ENCODE measurements around the gene INSIG1.

DNA sequence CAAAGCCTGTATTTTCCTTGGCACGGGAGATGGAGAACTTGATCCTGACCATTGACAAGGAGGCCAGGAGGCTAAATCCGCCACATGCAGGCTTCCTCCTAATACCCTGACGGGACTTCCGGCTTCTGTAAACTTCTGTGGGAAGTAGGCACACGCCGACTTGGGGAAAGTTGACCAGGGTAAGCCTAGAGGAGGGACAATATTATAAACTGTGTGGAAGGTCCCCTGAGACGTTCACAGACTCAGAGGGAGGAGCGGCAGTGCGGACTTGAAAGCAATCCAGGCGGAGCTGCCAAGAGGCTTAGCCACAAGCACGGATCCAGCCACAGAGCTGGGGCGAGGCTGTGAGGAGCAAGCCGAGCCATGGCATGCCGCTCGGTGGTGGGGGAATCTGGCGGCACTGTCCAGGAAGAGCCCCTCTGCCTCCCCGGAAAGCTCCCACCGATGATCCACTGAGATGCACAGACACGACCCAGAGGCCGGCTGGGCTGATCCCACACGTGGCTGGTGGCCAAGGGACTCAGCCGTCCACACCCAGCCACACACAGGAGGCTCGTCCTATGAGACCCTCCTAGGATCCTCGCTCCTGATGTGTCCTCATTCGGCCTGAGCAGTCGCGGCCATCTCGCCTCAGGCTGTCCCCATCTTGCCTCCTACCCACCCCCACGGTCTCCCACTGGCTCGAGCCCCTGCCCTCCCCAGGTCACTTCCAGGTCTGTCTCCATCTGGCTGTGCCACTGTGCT lies 40.0 kb upstream of the INSIG1 start:
- TF ChIP-seq, protein P1, sequence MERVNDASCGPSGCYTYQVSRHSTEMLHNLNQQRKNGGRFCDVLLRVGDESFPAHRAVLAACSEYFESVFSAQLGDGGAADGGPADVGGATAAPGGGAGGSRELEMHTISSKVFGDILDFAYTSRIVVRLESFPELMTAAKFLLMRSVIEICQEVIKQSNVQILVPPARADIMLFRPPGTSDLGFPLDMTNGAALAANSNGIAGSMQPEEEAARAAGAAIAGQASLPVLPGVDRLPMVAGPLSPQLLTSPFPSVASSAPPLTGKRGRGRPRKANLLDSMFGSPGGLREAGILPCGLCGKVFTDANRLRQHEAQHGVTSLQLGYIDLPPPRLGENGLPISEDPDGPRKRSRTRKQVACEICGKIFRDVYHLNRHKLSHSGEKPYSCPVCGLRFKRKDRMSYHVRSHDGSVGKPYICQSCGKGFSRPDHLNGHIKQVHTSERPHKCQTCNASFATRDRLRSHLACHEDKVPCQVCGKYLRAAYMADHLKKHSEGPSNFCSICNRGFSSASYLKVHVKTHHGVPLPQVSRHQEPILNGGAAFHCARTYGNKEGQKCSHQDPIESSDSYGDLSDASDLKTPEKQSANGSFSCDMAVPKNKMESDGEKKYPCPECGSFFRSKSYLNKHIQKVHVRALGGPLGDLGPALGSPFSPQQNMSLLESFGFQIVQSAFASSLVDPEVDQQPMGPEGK (CRISPR knock-in tag; IDR thresholded peaks at IDR 0.05; ENCODE audit: borderline replicate concordance): no peak
- TF ChIP-seq, protein P2, sequence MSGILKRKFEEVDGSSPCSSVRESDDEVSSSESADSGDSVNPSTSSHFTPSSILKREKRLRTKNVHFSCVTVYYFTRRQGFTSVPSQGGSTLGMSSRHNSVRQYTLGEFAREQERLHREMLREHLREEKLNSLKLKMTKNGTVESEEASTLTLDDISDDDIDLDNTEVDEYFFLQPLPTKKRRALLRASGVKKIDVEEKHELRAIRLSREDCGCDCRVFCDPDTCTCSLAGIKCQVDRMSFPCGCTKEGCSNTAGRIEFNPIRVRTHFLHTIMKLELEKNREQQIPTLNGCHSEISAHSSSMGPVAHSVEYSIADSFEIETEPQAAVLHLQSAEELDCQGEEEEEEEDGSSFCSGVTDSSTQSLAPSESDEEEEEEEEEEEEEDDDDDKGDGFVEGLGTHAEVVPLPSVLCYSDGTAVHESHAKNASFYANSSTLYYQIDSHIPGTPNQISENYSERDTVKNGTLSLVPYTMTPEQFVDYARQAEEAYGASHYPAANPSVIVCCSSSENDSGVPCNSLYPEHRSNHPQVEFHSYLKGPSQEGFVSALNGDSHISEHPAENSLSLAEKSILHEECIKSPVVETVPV (CRISPR knock-in tag; IDR thresholded peaks at IDR 0.05): no peak
- no peak for TF ChIP-seq ISL1 (CRISPR knock-in tag; IDR thresholded peaks at IDR 0.05)
- TF ChIP-seq ZFP3 (CRISPR knock-in tag; IDR thresholded peaks at IDR 0.05): no peak

Data from SK-N-SH treated with all-trans-retinoic acid at 6 μM for 48 hours (cell line).